Parathyroid adenoma (tissue), 2 donors: ENCODE data around the gene PLCL1.

Experiments used
- H2AFZ ChIP-seq: fragments of 300-600 bp; sonication (generic); one replicate; pipeline ENCODE4 v1.7.0; 2017; ENCODE audit warnings: antibody characterized with exemption, mild to moderate bottlenecking
- H3K27ac ChIP-seq: fragments of 300-600 bp; sonication (generic); one replicate; pipeline ENCODE4 v1.7.0; 2017
- H3K27me3 ChIP-seq: fragments of 300-600 bp; sonication (generic); one replicate; pipeline ENCODE4 v1.7.0; 2017; ENCODE audit warnings: low read length; ENCODE audit not compliant: control insufficient read depth, insufficient read depth
- H3K36me3 ChIP-seq: fragments of 300-600 bp; sonication (generic); one replicate; pipeline ENCODE4 v1.7.0; 2017; ENCODE audit warnings: low read length; ENCODE audit not compliant: control insufficient read depth, insufficient read depth
- H3K4me1 ChIP-seq: fragments of 300-600 bp; sonication (generic); one replicate; pipeline ENCODE4 v1.7.0; 2017; ENCODE audit warnings: control low read depth
- H3K4me2 ChIP-seq: fragments of 300-600 bp; sonication (generic); one replicate; pipeline ENCODE4 v1.7.0; 2017; ENCODE audit warnings: low read length
- H3K4me3 ChIP-seq: fragments of 300-600 bp; sonication (generic); one replicate; pipeline ENCODE4 v1.7.0; 2017; ENCODE audit warnings: low read depth, low read length
- H3K79me2 ChIP-seq: fragments of 300-600 bp; sonication (generic); one replicate; pipeline ENCODE4 v1.7.0; 2017; ENCODE audit warnings: control low read depth
- H3K9ac ChIP-seq: fragments of 300-600 bp; sonication (generic); one replicate; pipeline ENCODE4 v1.7.0; 2017; ENCODE audit warnings: mild to moderate bottlenecking
- H3K9me3 ChIP-seq: fragments of 300-600 bp; sonication (generic); one replicate; pipeline ENCODE4 v1.7.0; 2017; ENCODE audit warnings: low read length; ENCODE audit not compliant: control insufficient read depth
- TF ChIP-seq, protein P1 (sequence below): fragments of 300-600 bp; sonication (generic); IDR thresholded peaks from one replicate; pipeline ENCODE4 v1.7.0; 2017; ENCODE audit warnings: antibody characterized with exemption, mild to moderate bottlenecking
- donor health status: primary hyperparathyroidism.

Gene PLCL1

GRCh38 chr2:197947219-197947757 lies 142.9 kb downstream of the PLCL1 start:
- TF ChIP-seq, protein P1, sequence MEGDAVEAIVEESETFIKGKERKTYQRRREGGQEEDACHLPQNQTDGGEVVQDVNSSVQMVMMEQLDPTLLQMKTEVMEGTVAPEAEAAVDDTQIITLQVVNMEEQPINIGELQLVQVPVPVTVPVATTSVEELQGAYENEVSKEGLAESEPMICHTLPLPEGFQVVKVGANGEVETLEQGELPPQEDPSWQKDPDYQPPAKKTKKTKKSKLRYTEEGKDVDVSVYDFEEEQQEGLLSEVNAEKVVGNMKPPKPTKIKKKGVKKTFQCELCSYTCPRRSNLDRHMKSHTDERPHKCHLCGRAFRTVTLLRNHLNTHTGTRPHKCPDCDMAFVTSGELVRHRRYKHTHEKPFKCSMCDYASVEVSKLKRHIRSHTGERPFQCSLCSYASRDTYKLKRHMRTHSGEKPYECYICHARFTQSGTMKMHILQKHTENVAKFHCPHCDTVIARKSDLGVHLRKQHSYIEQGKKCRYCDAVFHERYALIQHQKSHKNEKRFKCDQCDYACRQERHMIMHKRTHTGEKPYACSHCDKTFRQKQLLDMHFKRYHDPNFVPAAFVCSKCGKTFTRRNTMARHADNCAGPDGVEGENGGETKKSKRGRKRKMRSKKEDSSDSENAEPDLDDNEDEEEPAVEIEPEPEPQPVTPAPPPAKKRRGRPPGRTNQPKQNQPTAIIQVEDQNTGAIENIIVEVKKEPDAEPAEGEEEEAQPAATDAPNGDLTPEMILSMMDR: no peak
- Histone ChIP-seq H3K9me3 (no peaks in the 10 kb centered on the region), H3K27ac (no peak overlapping the region), H3K27me3 (no peaks in the 10 kb centered on the region), H3K79me2 (peaks cover 8% of the 10 kb centered on the region), H3K4me3 (no peak overlapping the region), H2AFZ (no peak overlapping the region), H3K4me2 (no peak overlapping the region), H3K36me3 (no peaks in the 10 kb centered on the region), H3K4me1 (peaks cover 18% of the 10 kb centered on the region), H3K9ac (no peak overlapping the region)

GRCh38 chr2:197949224-197949623 lies 144.8 kb downstream of the PLCL1 start:
- no peak overlapping the region for H3K4me2 ChIP-seq
- H3K9me3 ChIP-seq: no peaks in the 10 kb centered on the region
- H3K36me3 ChIP-seq: no peaks in the 10 kb centered on the region
- peaks cover 4% of the 10 kb centered on the region for H3K79me2 ChIP-seq
- no peak overlapping the region for H3K9ac ChIP-seq
- TF ChIP-seq, protein P1: no peak
- H3K4me3 ChIP-seq: no peak overlapping the region
- no peak overlapping the region for H3K27ac ChIP-seq
- peaks cover 16% of the 10 kb centered on the region for H3K4me1 ChIP-seq
- H2AFZ ChIP-seq: no peak overlapping the region
- no peaks in the 10 kb centered on the region for H3K27me3 ChIP-seq

- TF ChIP-seq, protein P1: no peak
- peaks cover 13% of the 10 kb centered on the region for H3K4me1 ChIP-seq
Observed at GRCh38 chr2:197950006-197950405, 145.6 kb downstream of the PLCL1 start.

GRCh38 chr2:197950724-197951123 lies 146.3 kb downstream of the PLCL1 start:
- Histone ChIP-seq H3K4me1 (peaks cover 13% of the 10 kb centered on the region), H2AFZ (no peak overlapping the region), H3K4me3 (no peak overlapping the region), H3K4me2 (no peak overlapping the region), H3K36me3 (no peaks in the 10 kb centered on the region), H3K27me3 (no peaks in the 10 kb centered on the region), H3K9me3 (no peaks in the 10 kb centered on the region), H3K79me2 (peaks cover 4% of the 10 kb centered on the region), H3K27ac (no peak overlapping the region), H3K9ac (no peak overlapping the region)
- TF ChIP-seq, protein P1: no peak

More at GRCh38 chr2:197950006-197950405, 145.6 kb downstream of the PLCL1 start:
- Histone ChIP-seq H3K27ac (no peak overlapping the region), H3K9ac (no peak overlapping the region), H3K36me3 (no peaks in the 10 kb centered on the region), H3K79me2 (peaks cover 4% of the 10 kb centered on the region), H2AFZ (no peak overlapping the region), H3K9me3 (no peaks in the 10 kb centered on the region), H3K4me3 (no peak overlapping the region), H3K27me3 (no peaks in the 10 kb centered on the region), H3K4me2 (no peak overlapping the region)

GRCh38 chr2:197952540-197953202 lies 148.3 kb downstream of the PLCL1 start:
- TF ChIP-seq, protein P1: no peak
- Histone ChIP-seq H3K4me1 (peaks cover 13% of the 10 kb centered on the region), H3K27ac (no peak overlapping the region), H3K4me2 (no peak overlapping the region), H2AFZ (no peak overlapping the region), H3K36me3 (no peaks in the 10 kb centered on the region), H3K9me3 (no peaks in the 10 kb centered on the region), H3K27me3 (no peaks in the 10 kb centered on the region), H3K4me3 (no peak overlapping the region), H3K9ac (no peak overlapping the region), H3K79me2 (peaks cover 8% of the 10 kb centered on the region)
